Mesothelial cell of epicardium (in vitro differentiated cells): ENCODE results near the gene CYB561D1. TPM values are rescaled to one million over a fixed set of nuclear protein-coding genes. Genes with fewer than 3 reads are reported as not detected.

ENCODE experiments used
- DNase-seq, 2 experiments: peaks; one replicate each; pipeline ENCODE4 v3.0.0; 2021; ENCODE audit warnings: low spot score in 2 of 2; ENCODE audit not compliant: unreplicated experiment in 2 of 2
- H3K27ac Mint-ChIP-seq: 2 replicates; pipeline ENCODE4 v1.8.0; 2021; ENCODE audit warnings: mixed read lengths
- H3K27me3 Mint-ChIP-seq: 2 replicates; pipeline ENCODE4 v1.8.0; 2021; ENCODE audit warnings: low read depth, mixed read lengths
- H3K36me3 Mint-ChIP-seq: 2 replicates; pipeline ENCODE4 v1.8.0; 2021; ENCODE audit warnings: mixed read lengths
- H3K4me1 Mint-ChIP-seq: 2 replicates; pipeline ENCODE4 v1.8.0; 2021; ENCODE audit warnings: mixed read lengths
- H3K4me3 Mint-ChIP-seq: 2 replicates; pipeline ENCODE4 v1.8.0; 2021; ENCODE audit warnings: mild to moderate bottlenecking, moderate library complexity, mixed read lengths
- H3K9me3 Mint-ChIP-seq: 2 replicates; pipeline ENCODE4 v1.8.0; 2021; ENCODE audit warnings: mixed read lengths
- total RNA-seq: library from RNA; stranded (reverse); gene quantifications from 3 replicates; pipeline ENCODE4 v1.2.1, GENCODE V29; 2021
- TF ChIP-seq, protein P1 (sequence below): fragments of 200-600 bp; sonication (generic); IDR thresholded peaks from one replicate; pipeline ENCODE4 v1.5.0; 2021; ENCODE audit warnings: antibody characterized with exemption; ENCODE audit not compliant: unreplicated experiment

The CYB561D1 gene
- total RNA-seq, 1 donor from 2014 or later = 9.5 TPM

DNA sequence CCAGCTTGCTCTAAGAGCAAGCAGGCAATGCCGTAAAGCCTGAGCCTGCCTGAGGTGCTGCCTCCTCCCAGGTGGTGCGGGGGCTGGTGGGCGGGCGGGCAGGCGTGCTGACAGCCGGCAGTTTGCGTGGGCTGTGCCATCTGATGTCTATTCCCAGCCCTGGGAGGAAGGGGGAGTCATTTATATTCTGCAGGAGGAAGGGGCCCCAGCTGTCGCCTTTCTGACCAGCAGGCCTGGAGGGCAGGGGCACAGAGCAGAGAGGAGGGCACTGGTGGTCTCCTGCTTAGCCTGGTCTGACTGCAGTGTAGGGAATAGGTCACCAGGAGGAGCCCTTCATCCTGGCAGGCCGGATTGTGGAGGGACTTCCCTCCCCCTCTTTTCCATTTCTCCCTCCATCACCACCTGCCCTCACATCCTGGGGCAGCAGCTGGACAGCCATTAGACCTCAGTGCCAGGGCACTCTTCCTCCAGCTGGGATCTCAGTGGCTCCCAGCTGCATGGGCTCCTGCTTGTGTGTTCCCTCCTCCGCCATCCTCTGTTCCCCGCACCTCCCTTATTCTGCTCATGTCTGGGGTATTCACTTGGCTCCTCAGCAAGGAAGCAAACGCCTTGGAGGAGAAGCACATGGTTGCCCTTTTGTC, 4.4 kb downstream of the CYB561D1 start:
- Mint-ChIP-seq H3K36me3 (no peaks in the 10 kb centered on the region), H3K27me3 (no peaks in the 10 kb centered on the region), H3K27ac (no peak overlapping the region), H3K9me3 (no peaks in the 10 kb centered on the region), H3K4me3 (no peak overlapping the region), H3K4me1 (peaks cover 28% of the 10 kb centered on the region)
- TF ChIP-seq, protein P1, sequence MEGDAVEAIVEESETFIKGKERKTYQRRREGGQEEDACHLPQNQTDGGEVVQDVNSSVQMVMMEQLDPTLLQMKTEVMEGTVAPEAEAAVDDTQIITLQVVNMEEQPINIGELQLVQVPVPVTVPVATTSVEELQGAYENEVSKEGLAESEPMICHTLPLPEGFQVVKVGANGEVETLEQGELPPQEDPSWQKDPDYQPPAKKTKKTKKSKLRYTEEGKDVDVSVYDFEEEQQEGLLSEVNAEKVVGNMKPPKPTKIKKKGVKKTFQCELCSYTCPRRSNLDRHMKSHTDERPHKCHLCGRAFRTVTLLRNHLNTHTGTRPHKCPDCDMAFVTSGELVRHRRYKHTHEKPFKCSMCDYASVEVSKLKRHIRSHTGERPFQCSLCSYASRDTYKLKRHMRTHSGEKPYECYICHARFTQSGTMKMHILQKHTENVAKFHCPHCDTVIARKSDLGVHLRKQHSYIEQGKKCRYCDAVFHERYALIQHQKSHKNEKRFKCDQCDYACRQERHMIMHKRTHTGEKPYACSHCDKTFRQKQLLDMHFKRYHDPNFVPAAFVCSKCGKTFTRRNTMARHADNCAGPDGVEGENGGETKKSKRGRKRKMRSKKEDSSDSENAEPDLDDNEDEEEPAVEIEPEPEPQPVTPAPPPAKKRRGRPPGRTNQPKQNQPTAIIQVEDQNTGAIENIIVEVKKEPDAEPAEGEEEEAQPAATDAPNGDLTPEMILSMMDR = no peak
- DNase-seq = no peak

- Mint-ChIP-seq H3K27me3 (no peaks in the 10 kb centered on the region), H3K9me3 (no peaks in the 10 kb centered on the region), H3K4me1 (peaks cover 27% of the 10 kb centered on the region), H3K27ac (no peak overlapping the region), H3K36me3 (no peaks in the 10 kb centered on the region), H3K4me3 (no peak overlapping the region)
- TF ChIP-seq, protein P1 = no peak
- DNase-seq = no peak
Measured at GRCh38 chr1:109499081-109499480, 5.2 kb downstream of the CYB561D1 start.

DNA sequence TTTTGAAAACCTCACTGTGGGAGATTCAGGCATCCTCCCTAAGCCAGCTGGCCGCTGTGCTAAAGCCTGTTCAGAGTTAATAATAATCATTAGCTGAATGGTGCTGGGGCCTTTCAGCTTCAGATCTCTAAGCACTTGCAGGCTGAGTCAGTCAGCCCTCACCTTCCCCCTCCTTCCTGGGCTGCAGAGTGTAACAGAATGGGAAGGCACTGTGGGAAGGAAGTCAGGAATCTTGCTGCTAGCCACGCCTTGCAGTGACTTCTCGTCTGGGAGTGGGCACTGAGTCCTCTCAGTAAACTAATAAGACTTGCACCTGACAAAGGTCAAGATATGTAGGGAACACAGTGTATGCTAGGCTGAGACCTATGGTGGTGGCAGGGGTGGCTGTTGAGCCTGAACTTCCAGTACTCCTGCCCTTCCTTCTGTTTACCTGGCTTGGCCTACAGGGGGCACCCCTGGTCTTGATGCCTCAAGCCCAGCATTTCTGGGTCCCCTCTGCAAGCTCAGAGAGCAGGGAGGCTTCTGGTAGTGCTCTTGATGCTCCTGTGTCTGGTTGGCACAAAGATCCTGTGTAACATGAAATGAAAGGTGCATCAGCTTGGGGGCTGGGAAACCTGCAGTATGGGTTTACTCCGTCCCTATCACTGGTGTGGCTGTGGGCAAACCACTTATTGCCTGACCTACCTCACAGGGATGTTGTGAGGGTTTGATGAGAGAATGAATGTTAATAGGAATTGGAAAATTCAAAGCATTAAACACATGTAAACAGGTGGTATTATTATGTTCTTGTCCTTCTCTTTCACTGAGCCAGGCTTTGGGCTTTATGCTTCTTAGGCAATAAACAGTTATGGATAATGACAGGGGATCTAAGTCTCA, 6.0 kb downstream of the CYB561D1 start:
- Mint-ChIP-seq H3K27ac (peak overlapping the region; percentile 50), H3K9me3 (no peaks in the 10 kb centered on the region), H3K4me3 (no peak overlapping the region), H3K27me3 (no peaks in the 10 kb centered on the region), H3K36me3 (no peaks in the 10 kb centered on the region), H3K4me1 (peaks cover 21% of the 10 kb centered on the region)
- TF ChIP-seq, protein P1 = no peak
- no peak for DNase-seq

DNA sequence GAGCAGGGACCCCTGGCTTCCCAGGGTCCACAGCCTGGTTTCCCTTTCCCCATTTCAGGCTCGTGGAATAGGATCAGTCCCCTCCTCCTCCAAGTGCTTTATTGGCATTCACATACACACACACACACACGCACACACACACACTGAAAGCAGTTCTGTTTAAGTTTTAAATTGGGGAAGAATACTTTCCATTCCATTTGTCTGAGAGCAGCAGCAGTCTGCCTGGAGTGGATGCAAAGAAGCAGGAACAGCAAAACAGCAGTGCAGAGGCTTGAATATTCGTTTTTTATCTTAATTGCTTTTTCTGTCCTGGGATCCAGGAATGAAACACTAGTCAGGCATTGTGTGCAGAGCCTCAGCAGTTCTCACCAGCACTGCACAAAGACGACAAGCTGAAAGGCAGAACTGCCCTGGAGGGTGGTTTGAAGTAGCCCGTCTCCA, 7.1 kb downstream of the CYB561D1 start:
- Mint-ChIP-seq H3K4me3 (no peak overlapping the region), H3K27me3 (no peaks in the 10 kb centered on the region), H3K4me1 (peaks cover 21% of the 10 kb centered on the region), H3K36me3 (no peaks in the 10 kb centered on the region), H3K9me3 (no peaks in the 10 kb centered on the region), H3K27ac (no peak overlapping the region)
- DNase-seq = no peak
- TF ChIP-seq, protein P1 = no peak

DNA sequence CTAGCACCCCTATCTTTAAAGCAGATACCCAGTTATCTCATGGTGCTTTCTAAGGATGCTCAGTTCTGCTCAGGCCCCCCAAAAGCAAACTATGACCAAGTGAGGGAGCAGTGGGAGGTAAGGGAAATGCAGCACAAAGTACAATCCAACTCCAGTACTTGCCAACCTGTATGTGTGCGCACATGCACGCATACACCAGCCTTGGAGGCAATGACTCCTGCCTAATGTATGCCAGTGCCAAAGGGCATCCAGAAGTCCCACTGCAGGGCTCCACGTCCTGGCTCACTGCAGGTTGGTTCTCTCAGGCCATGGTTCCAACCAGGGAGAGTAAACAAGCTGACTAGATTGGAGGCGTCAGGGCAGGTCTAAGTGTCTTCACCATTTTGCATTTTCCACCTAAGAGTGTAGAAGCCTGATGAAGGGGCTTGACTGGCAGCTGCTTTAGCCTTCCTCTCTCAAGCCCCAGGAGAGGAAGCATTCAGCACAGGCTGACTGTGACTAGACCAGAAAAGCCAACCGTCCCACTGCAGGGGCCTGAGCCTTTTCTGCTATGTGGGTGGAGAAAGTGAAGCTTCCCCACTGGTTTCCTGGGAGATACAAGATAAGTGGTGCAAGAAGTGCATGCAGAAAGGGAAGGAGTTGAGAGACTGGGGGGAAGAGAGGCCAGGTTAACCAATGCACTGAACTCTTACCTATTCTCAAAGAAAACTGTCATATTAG, 7.9 kb downstream of the CYB561D1 start:
- TF ChIP-seq, protein P1 = no peak
- H3K27me3 Mint-ChIP-seq = no peaks in the 10 kb centered on the region
- no peaks in the 10 kb centered on the region for H3K9me3 Mint-ChIP-seq
- no peak for DNase-seq
- peaks cover 21% of the 10 kb centered on the region for H3K4me1 Mint-ChIP-seq
- no peaks in the 10 kb centered on the region for H3K36me3 Mint-ChIP-seq
- peak overlapping the region; percentile 51 for H3K27ac Mint-ChIP-seq
- no peak overlapping the region for H3K4me3 Mint-ChIP-seq
